Caco-2 (cell line): ENCODE measurements around the gene MST1R. TPM values are rescaled to one million over a fixed set of nuclear protein-coding genes. Genes with fewer than 3 reads are reported as not detected.

Source experiments
- BruUV-seq: library from RNA; stranded (reverse); fragments of 400-500 nt; replicated peaks from 2 replicates; lab custom pipeline; 2021; lab: Mats Ljungman, UMichigan
- CTCF ChIA-PET: fragments of 300-600 bp; sonication (Branson Sonifier 250); formaldehyde crosslinking; loops from one replicate; lab custom pipeline; 2022; ENCODE audit warnings: antibody characterized with exemption; lab: Charles Lee
- POLR2A ChIA-PET: fragments of 300-600 bp; sonication (Branson Sonifier 250); formaldehyde crosslinking; loops from one replicate; lab custom pipeline; 2022; ENCODE audit warnings: antibody characterized with exemption; lab: Charles Lee
- DNase-seq, 2 experiments: peaks; one replicate each; pipeline versions ENCODE4 v3.0.0 to v3.0.0-alpha.2; 2020 to 2022
- H3K27me3 ChIP-seq: replicated peaks from 2 replicates; pipeline ENCODE4 v1.6.0; 2011; ENCODE audit warnings: low read length; ENCODE audit not compliant: control insufficient read depth, insufficient read depth
- H3K36me3 ChIP-seq: 2 replicates; pipeline ENCODE4 v1.5.1; 2011; ENCODE audit warnings: low read length; ENCODE audit not compliant: control insufficient read depth, insufficient read depth
- H3K4me1 ChIP-seq: fragments of 250-450 bp; sonication (Bioruptor Pico); 2 replicates; pipeline ENCODE4 v1.5.1; 2020; ENCODE audit warnings: mild to moderate bottlenecking
- H3K4me3 ChIP-seq: 2 replicates; pipeline ENCODE4 v1.5.1; 2011; ENCODE audit warnings: low read depth, mild to moderate bottlenecking, control low read depth, low read length
- H3K9me3 ChIP-seq: fragments of 250-450 bp; sonication (Bioruptor Pico); 2 replicates; pipeline ENCODE4 v1.5.1; 2020; ENCODE audit warnings: mild to moderate bottlenecking, moderate library complexity
- H3K27ac Mint-ChIP-seq: one replicate; pipeline ENCODE4 v1.8.0; 2022; ENCODE audit warnings: mixed read lengths; ENCODE audit not compliant: unreplicated experiment
- H3K27me3 Mint-ChIP-seq: one replicate; pipeline ENCODE4 v1.8.0; 2022; ENCODE audit warnings: mixed read lengths; ENCODE audit not compliant: insufficient read depth, unreplicated experiment
- H3K36me3 Mint-ChIP-seq: one replicate; pipeline ENCODE4 v1.8.0; 2022; ENCODE audit warnings: mild to moderate bottlenecking, mixed read lengths; ENCODE audit not compliant: insufficient read depth, unreplicated experiment
- H3K4me1 Mint-ChIP-seq: one replicate; pipeline ENCODE4 v1.8.0; 2022; ENCODE audit warnings: low read depth, mixed read lengths; ENCODE audit not compliant: unreplicated experiment
- H3K4me3 Mint-ChIP-seq: one replicate; pipeline ENCODE4 v1.8.0; 2022; ENCODE audit warnings: mild to moderate bottlenecking, moderate library complexity, mixed read lengths; ENCODE audit not compliant: unreplicated experiment
- H3K9me3 Mint-ChIP-seq: one replicate; pipeline ENCODE4 v1.8.0; 2022; ENCODE audit warnings: mixed read lengths; ENCODE audit not compliant: unreplicated experiment
- CTCF ChIP-seq, 2 experiments: fragments of 200-600 bp in 1 of 2; IDR thresholded peaks; 1 replicate in 1 of 2; 2 replicates in 1 of 2; pipeline versions ENCODE4 v1.5.1 to v1.8.0; 2011 to 2022; ENCODE audit warnings: antibody characterized with exemption in 1 of 2, control low read depth in 1 of 2, inconsistent platforms in 1 of 2, low read depth in 1 of 2, low read length in 1 of 2, mild to moderate bottlenecking in 1 of 2, moderate library complexity in 1 of 2; ENCODE audit not compliant: insufficient read depth in 1 of 2, severe bottlenecking in 1 of 2, unreplicated experiment in 1 of 2
- intact Hi-C: fragments of 100-400 bp; cut with micrococcal nuclease; formaldehyde crosslinking; loops from one replicate; pipeline ENCODE4 v1.10.0; 2022; ENCODE audit not compliant: unreplicated experiment
- total RNA-seq: library from RNA; stranded (reverse); gene quantifications from 2 replicates; pipeline ENCODE4 v1.2.3, GENCODE V29; 2022

Gene MST1R
- total RNA-seq, 1 experiment from 2014 or later, result 11.8 TPM

- Mint-ChIP-seq H3K4me1 (peaks cover 13% of the 10 kb centered on the region), H3K27ac (peak overlapping the region; percentile 65), H3K27me3 (no peaks in the 10 kb centered on the region), H3K9me3 (no peaks in the 10 kb centered on the region), H3K4me3 (no peak overlapping the region), H3K36me3 (no peaks in the 10 kb centered on the region)
- ChIA-PET CTCF (interaction anchor here (0.6 to 1.5 kb wide), 4 partner anchors 31 to 55 kb away, joined by 3 to 7 read pairs (median 4); no protein-coding TSS in a partner anchor), POLR2A (interaction anchor here (0.5 kb wide), 1 partner anchor 106 kb away, joined by 4 read pairs; no protein-coding TSS in a partner anchor)
- DNase-seq, result peak in 1 of 2 experiments; percentile 25
- BruUV-seq, result no TSS peak
- TF ChIP-seq CTCF (IDR thresholded peaks at IDR 0.05; ENCODE audit: insufficient read depth in 1 of 2, low read depth in 1 of 2, low read length in 1 of 2, severe bottlenecking in 1 of 2, unreplicated experiment in 1 of 2), result no peak
- no peaks in the 10 kb centered on the region for H3K9me3 ChIP-seq
- intact Hi-C loops, result loop anchor here (1.0 kb wide), 3 partner anchors 17 to 33 kb away; partner anchors contain the start of gene TRAIP
- peaks cover 41% of the 10 kb centered on the region for H3K4me1 ChIP-seq
- no peaks in the 10 kb centered on the region for H3K36me3 ChIP-seq
- no peak overlapping the region for H3K4me3 ChIP-seq
- no peaks in the 10 kb centered on the region for H3K27me3 ChIP-seq
Measured at GRCh38 chr3:49872801-49873281, 30.8 kb downstream of the MST1R start.

- intact Hi-C loops, result no loop called here
- TF ChIP-seq CTCF (IDR thresholded peaks at IDR 0.05; ENCODE audit: insufficient read depth in 1 of 2, low read depth in 1 of 2, low read length in 1 of 2, severe bottlenecking in 1 of 2, unreplicated experiment in 1 of 2), result no peak
- Histone ChIP-seq H3K9me3 (no peaks in the 10 kb centered on the region), H3K4me1 (peaks cover 41% of the 10 kb centered on the region), H3K4me3 (no peak overlapping the region), H3K36me3 (no peaks in the 10 kb centered on the region), H3K27me3 (no peaks in the 10 kb centered on the region)
- Mint-ChIP-seq H3K4me3 (no peak overlapping the region), H3K9me3 (no peaks in the 10 kb centered on the region), H3K27me3 (no peaks in the 10 kb centered on the region), H3K4me1 (peaks cover 13% of the 10 kb centered on the region), H3K27ac (peak overlapping the region; percentile 65), H3K36me3 (no peaks in the 10 kb centered on the region)
- ChIA-PET CTCF (no interaction called here), POLR2A (interaction anchor here (0.6 kb wide), 1 partner anchor 14 kb away, joined by 3 read pairs; no protein-coding TSS in a partner anchor)
- BruUV-seq, result no TSS peak
- DNase-seq, result no peak
Measured at GRCh38 chr3:49871531-49872153, 32.0 kb downstream of the MST1R start.

- ChIA-PET POLR2A (no interaction called here), CTCF (interaction anchor here (1.0 kb wide), 1 partner anchor 11 kb away, joined by 4 read pairs; no protein-coding TSS in a partner anchor)
- H3K27ac Mint-ChIP-seq, result no peak within 1 kb of the TSS
- peak within 1 kb of the TSS; percentile 59 for H3K4me3 Mint-ChIP-seq
- no peaks in the 10 kb centered on the region for H3K27me3 Mint-ChIP-seq
- Histone ChIP-seq H3K36me3 (no peaks in the 10 kb centered on the region), H3K4me1 (peaks cover 36% of the 10 kb centered on the region), H3K9me3 (no peaks in the 10 kb centered on the region), H3K4me3 (peak within 1 kb of the TSS; percentile 63), H3K27me3 (no peaks in the 10 kb centered on the region)
- peaks cover 13% of the 10 kb centered on the region for H3K4me1 Mint-ChIP-seq
- DNase-seq, result peak in 1 of 2 experiments; percentile 43
- intact Hi-C loops, result no loop called here
- H3K9me3 Mint-ChIP-seq, result no peaks in the 10 kb centered on the region
- TF ChIP-seq CTCF (IDR thresholded peaks at IDR 0.05; ENCODE audit: insufficient read depth in 1 of 2, low read depth in 1 of 2, low read length in 1 of 2, severe bottlenecking in 1 of 2, unreplicated experiment in 1 of 2), result no peak
- no TSS peak for BruUV-seq
- no peaks in the 10 kb centered on the region for H3K36me3 Mint-ChIP-seq
Measured at GRCh38 chr3:49869525-49870126, 34.0 kb downstream of the MST1R start, which contains the start of gene CAMKV. CAMKV (minus strand) TSS chr3:49869906; CDS start chr3:49862388, 7,518 bp downstream.
